Neutrophil (primary cell): ENCODE measurements around the gene RNF166.
A peak's percentile ranks its signal among the peaks of the same experiment; 100 is the strongest.

Source experiments
- H3K27ac ChIP-seq: fragments of 200-600 bp; sonication (generic); 2 replicates; pipeline ENCODE4 v1.5.1; 2016; ENCODE audit warnings: mild to moderate bottlenecking, moderate library complexity
- H3K27me3 ChIP-seq: fragments of 200-600 bp; sonication (generic); 2 replicates; pipeline ENCODE4 v1.6.0; 2016; ENCODE audit warnings: mild to moderate bottlenecking
- H3K36me3 ChIP-seq: fragments of 200-600 bp; sonication (generic); 2 replicates; pipeline ENCODE4 v1.5.1; 2017
- H3K4me1 ChIP-seq, 2 experiments: fragments of 200-600 bp in 1 of 2; sonication (generic) in 1 of 2; 1 replicate in 1 of 2; 2 replicates in 1 of 2; pipeline versions ENCODE4 v1.5.1 to v1.6.1; 2013 to 2016; ENCODE audit warnings: low read depth in 1 of 2, low read length in 1 of 2, mild to moderate bottlenecking in 1 of 2, moderate library complexity in 1 of 2; ENCODE audit not compliant: control insufficient read depth in 1 of 2, insufficient read depth in 1 of 2
- H3K4me3 ChIP-seq, 2 experiments: fragments of 200-600 bp in 1 of 2; sonication (generic) in 1 of 2; 1 replicate in 1 of 2; 2 replicates in 1 of 2; pipeline ENCODE4 v1.5.1; 2013 to 2016; ENCODE audit warnings: low read depth in 1 of 2, low read length in 1 of 2, mild to moderate bottlenecking in 1 of 2, moderate library complexity in 1 of 2
- H3K9me3 ChIP-seq: fragments of 200-600 bp; sonication (generic); 2 replicates; pipeline ENCODE4 v1.5.1; 2016
- CTCF ChIP-seq: fragments of 200-600 bp; sonication (generic); IDR thresholded peaks from 2 replicates; pipeline ENCODE4 v1.5.1; 2016; ENCODE audit warnings: antibody characterized with exemption

Gene RNF166

GRCh38 chr16:88705801-88706228 is 393 bp downstream of the RNF166 start:
- Histone ChIP-seq H3K36me3 (peaks cover 7% of the 10 kb centered on the region), H3K27ac (peak overlapping the region; percentile 100), H3K4me1 (peaks cover 54 to 55% of the 10 kb centered on the region in 2 experiments), H3K27me3 (no peaks in the 10 kb centered on the region), H3K4me3 (peak overlapping the region; percentile 91 to 99), H3K9me3 (no peaks in the 10 kb centered on the region)
- TF ChIP-seq CTCF: no peak

GRCh38 chr16:88705076-88705684 is 1.0 kb downstream of the RNF166 start:
- H3K36me3 ChIP-seq: peaks cover 11% of the 10 kb centered on the region
- peaks cover 60 to 61% of the 10 kb centered on the region in 2 experiments for H3K4me1 ChIP-seq
- H3K27ac ChIP-seq: peak overlapping the region; percentile 100
- H3K4me3 ChIP-seq: peak overlapping the region; percentile 91 to 99
- no peaks in the 10 kb centered on the region for H3K9me3 ChIP-seq
- no peaks in the 10 kb centered on the region for H3K27me3 ChIP-seq
- no peak for TF ChIP-seq CTCF

GRCh38 chr16:88703486-88704309 is 2.5 kb downstream of the RNF166 start:
- Histone ChIP-seq H3K4me3 (peak overlapping the region; percentile 91 to 99), H3K9me3 (no peaks in the 10 kb centered on the region), H3K27ac (peak overlapping the region; percentile 100), H3K36me3 (peaks cover 26% of the 10 kb centered on the region), H3K4me1 (peaks cover 75 to 76% of the 10 kb centered on the region in 2 experiments), H3K27me3 (no peaks in the 10 kb centered on the region)
- TF ChIP-seq CTCF: no peak

- Histone ChIP-seq H3K9me3 (no peaks in the 10 kb centered on the region), H3K4me3 (peak overlapping the region; percentile 91 to 99), H3K27me3 (no peaks in the 10 kb centered on the region), H3K4me1 (peaks cover 86 to 87% of the 10 kb centered on the region in 2 experiments), H3K27ac (peak overlapping the region; percentile 100), H3K36me3 (peaks cover 37% of the 10 kb centered on the region)
- no peak for TF ChIP-seq CTCF
These were observed 3.6 kb downstream of the RNF166 start for GRCh38 chr16:88702371-88703210.

- TF ChIP-seq CTCF: no peak
These were observed 4.4 kb downstream of the RNF166 start for GRCh38 chr16:88701581-88702370.

More at GRCh38 chr16:88701581-88702370, 4.4 kb downstream of the RNF166 start:
- Histone ChIP-seq H3K36me3 (peaks cover 45% of the 10 kb centered on the region), H3K27me3 (no peaks in the 10 kb centered on the region), H3K4me3 (peak overlapping the region; percentile 91 to 99), H3K27ac (peak overlapping the region; percentile 100), H3K4me1 (peaks cover 82 to 83% of the 10 kb centered on the region in 2 experiments), H3K9me3 (no peaks in the 10 kb centered on the region)
